DMS153 (cell line): ENCODE results near the gene GPNMB.

ENCODE experiments used
- DNase-seq: peaks from one replicate; lab custom pipeline; 2025; lab: John Stamatoyannopoulos, UW

Gene GPNMB

DNA sequence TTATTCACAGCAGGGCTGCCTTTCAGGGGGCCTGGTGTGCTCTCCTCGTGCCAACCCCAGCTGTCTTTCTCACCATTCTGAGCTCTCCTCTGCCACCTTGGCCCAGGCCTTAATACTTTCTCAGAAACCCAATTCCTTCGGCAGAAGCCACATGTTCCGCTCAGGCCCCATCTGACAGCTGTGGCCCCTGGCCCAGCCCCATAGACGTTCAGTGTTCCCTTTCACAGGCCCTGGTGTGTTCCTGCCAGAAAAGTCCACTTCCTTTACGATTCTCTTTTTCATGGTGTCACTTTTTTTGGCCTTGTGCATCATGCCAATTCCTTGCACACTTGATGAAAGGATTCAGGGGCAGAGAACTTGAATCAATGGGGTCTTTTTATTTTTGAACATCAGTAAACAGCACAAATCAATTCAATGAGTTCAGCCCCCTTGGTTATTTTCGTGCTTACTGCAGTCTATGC lies 15.9 kb upstream of the GPNMB start:
- no peak for DNase-seq

DNA sequence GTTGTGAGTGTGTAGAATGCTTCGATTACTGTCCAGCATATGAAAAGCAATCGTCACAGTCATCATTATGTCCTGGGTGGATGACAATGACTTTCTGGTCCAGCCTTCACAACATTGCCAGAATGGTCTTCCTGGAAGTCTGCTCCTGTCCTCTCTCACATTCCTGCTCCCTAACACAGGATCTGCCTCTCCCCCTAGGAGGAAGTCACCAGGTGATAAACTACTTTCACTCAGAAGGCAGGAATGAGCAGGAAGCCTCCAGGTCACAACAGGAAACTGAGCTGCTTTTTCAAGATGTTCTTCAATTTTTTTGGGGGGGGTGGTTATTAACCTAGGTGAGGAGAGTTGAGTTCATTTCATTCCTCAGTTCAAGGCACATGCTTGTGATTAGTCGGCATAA lies 13.6 kb upstream of the GPNMB start:
- DNase-seq, result no peak

DNA sequence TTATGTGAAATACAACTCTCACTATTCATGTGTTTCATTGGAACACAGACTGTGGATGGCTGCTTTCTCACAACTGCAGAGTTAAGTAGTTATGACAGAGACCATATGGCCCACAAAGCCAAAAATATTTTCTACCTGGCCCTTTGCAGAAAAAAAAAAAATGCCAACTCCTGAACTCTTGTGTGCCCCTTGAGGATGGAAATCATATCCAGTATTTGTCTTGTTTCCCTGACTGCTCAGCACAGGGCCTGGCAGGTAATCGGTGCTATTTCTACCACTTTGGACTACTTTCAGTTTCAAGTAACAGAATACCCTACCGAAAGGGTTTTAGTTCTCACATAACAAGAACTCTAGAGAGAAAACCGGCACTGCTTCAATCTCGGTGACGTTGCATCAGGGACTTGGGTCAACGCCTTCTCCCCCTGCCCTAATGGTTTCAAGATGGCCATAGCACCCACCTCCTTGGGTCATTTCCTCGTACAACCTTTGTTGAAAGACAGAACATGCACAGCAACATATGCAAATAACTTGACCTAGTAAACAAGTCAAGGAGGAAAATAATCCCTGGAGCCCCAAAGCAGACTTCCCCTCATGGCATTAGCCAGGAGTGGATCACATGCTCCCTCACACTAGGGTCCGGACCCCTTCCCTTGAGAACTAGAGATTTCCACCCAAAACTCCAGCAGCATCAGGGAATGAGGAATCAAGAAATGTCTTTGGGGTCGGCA lies 11.8 kb upstream of the GPNMB start:
- no peak for DNase-seq

DNA sequence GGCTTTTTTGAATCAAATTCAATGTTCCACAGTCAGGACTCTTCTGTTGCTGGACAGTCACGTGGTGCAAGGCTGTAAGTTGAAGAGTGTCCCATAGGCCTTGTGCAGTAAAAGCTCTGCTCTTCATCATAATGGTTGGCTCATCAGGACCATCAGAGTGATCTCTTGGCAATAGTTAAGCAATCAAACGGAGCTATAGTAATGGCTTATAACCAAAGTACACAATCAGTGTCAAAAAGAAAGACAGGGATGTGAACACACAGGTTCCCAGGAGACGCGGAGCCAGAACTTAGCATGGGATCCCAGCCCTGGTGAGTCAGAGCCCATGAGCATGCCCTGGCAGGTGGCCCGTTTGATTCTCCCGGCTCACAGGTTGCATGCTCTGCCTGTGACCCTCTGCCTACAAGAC lies 10.8 kb upstream of the GPNMB start:
- peak; percentile 26 for DNase-seq

DNA sequence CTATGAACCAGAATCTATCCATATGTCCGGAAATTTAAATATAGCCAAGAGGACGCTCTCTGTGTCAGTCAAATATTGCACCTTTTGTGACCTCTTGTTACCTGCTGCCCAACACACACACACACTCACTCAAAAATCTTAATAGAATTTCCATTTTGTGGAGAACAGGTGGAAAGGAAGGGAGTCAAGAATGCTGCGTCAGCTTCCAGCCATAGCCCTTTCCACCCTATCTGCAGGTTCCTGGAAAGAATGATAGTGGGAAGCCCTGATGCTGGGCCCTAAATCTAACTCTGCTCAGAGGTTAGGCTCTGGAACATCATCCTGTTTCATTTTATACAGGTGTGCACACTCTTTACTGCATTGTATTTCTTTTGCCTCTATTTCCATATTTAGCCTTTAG lies 9.6 kb upstream of the GPNMB start:
- DNase-seq, result no peak

DNA sequence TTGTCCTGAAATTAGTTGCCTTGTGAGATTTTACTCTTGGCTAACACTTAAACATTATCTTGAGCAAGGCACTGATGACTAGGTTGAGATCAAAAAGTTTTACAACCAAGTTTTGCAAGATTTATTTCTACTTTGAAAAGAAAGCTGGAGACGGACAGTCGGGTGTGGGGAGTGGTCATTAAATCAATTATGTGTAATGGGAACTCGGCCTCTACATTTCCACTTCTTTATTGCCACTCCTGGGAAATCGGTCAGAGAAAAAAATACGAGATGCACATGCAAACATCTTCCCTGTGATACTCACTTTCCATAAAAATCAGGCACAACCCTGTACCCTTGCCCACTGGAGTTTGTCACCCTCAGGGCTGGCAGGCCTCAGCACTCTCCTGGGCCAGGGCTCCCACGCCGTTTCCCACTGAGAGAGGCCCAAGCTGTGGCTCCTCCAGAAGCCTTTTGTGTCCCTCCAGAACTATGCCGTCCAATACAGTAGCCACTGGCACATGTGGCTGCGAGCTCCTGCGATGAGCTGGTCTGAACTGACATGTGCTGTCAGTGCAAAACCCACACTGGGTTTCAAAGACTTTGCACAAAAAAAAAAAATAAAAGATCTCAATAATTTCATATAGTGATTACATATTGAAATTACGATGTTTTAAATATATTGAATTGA lies 7.5 kb upstream of the GPNMB start:
- no peak for DNase-seq

DNA sequence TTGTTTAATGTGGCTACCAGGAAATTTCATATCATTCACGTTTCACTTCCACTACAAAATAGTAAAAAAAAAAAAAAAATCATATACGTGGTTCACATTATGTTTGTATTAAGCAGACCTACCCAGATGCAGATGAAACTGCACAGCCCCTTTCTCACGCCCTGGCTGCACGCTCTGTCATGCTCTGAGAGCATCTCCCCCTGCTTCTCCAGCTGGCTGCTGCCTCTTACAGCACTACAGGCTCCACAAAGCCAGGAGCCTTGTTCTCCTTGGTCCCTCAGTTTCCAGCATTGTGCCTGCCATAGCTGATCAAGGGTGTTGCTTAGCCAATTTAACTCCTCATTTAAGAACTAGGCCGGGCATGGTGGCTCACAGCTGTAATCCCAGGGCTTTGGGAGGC lies 6.9 kb upstream of the GPNMB start:
- DNase-seq, result no peak

DNA sequence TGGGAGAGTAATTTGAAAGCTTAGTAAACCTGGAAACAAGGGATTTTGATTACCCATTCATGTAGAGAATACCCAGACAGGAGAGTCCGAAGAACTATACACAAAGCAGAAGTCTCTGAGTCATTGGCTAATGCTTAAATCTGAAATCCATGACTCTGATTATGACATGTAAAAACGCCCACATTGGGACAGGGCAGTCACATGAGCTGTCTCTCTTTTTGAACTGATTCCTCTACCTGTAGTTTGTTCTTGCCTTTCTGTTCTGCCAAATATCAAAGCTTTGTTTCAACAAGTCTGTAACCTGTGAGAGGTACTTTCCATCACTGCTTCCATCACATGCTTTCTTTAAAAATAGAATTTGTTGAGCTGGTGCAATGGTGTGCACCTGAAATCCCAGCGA lies 4.3 kb upstream of the GPNMB start:
- DNase-seq, result no peak

DNA sequence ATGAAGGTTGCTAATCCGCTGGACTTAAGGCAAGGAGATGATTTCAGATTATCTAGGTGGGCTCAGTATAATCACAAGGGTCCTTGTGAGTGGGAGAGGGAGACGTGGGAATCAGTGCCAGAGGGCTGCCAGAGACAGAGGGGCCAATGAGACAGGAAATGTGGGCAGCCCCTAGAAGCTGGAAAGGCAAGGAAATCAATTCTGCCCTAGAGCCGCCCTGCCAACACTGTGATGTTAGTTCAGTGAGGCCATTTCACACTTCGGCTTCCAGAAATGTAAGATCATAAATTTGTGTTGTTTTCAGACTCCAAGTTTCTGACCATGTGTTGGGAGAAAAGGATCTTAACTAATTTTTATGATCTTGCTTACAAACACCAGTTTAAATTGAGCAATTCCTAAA lies 3.6 kb upstream of the GPNMB start:
- no peak for DNase-seq

DNA sequence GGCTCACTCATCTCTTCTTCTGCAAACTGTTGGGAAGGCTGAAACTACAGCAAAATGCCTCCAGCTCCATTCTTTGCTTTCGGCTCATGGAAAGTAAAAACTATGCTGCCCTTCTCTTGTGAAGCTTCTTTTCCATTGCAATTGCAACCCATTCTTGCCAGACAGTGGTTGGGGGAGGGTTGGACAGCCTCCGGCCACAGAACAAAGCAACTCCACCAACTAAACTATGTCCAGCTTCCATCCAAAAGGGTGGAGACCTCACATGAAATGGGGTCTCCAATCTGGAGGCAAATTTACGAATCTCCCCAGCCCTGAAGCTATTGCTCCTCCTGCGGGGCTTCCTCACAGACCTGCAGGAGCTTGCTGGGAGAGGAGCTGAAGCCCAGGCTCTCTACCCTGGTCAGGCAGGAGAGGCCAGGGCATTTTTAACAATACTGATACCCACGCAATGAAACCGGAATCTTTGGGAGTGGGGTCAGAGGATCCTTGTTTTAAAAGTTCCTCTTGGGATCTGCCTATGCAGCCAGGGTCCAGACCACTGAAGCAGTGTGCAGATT lies 549 bp downstream of the GPNMB start:
- DNase-seq, result no peak

DNA sequence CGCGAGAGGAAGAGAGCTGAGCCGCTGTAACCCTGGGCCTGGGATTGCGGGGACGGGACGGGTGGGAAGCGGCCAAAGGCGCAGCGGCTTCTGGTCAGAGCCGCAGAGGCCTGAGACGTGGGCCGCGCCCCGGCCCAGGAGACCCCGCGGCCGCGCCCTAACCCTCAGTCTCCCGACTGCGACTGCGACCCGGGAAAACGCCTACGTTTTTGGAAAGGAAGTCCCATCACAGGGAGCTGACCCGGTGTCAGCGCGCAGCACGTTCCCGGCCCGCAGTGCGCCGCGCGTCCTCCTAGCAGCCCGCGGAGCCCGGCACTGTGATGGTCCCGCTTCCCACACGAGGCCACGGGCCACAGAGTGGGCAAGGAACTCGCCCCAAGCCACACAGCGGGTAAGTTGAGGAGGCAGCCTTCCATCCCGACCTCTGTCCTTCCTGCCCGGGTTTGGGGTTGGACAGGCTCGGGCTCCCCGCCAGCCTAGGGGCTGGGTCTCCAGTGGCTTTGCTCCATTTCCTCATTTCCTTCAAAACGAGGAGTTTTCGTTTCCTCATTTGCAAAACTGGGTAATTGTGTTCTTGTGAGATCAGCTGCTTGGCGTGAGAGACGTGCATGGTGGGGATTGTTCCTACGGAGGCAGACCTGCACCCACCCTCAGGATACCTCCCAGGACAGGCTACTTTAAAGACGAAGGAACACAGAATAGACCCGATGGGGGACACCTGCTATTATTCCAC lies 1.2 kb downstream of the GPNMB start:
- no peak for DNase-seq

DNA sequence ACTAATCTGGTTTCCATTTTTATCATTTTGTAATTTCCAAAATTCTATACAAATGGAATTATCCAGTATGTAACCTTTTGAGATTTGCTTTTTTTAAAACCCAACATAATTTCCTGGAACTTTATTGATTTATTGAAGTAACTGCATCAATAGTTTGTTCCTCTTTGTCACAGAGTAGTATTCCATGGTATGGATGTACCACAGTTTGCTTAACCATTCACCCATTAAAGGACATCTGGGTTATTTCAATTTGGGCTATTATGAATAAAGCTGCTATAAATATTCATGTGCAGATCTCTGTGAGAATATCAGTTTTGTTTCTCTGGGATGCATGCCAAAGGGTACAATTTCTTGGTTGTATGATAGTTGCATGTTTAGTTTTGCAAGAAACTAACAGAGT lies 2.9 kb downstream of the GPNMB start:
- DNase-seq, result no peak

DNA sequence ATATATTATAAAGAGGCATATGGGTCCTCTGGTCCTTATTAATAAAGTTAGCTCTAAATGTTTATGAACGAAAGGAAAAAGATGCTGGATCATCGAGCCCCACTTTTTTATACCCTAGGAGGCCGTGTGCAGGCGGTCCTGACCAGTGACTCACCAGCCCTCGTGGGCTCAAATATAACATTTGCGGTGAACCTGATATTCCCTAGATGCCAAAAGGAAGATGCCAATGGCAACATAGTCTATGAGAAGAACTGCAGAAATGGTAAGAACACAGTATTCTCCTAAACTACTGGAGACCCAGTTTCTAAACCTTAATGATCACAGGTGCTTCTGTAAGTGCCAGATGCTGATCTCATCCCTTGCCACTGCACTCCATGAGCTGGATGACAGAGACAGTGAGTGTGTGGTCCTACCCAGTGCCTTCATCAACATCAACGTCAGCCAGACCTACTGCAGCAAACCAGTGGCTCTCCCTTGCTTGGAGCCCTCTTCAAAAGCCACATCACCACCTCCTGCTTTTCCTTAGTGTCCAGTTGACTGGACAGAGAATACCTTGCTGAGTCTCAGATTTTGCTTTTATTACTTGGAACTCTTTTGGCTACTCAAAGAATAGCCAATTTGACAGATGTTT lies 7.6 kb downstream of the GPNMB start:
- DNase-seq, result no peak

DNA sequence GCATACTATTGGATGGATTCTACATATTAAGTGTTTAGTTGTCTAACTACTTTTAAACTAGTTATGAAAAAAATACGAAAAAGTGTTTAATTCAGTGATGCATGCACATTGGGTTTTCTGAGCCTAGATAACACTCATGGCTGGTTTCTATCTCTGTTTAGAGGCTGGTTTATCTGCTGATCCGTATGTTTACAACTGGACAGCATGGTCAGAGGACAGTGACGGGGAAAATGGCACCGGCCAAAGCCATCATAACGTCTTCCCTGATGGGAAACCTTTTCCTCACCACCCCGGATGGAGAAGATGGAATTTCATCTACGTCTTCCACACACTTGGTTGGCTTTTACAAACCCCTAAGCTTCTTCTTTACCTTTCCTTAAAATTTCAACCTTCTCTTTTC lies 10.2 kb downstream of the GPNMB start:
- DNase-seq, result no peak

DNA sequence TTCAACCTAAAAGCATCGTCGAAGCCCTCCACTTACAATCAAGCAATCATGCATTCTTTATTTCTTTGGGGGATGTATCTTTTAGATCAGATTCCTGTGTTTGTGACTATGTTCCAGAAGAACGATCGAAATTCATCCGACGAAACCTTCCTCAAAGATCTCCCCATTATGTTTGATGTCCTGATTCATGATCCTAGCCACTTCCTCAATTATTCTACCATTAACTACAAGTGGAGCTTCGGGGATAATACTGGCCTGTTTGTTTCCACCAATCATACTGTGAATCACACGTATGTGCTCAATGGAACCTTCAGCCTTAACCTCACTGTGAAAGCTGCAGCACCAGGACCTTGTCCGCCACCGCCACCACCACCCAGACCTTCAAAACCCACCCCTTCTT lies 13.8 kb downstream of the GPNMB start:
- peak; percentile 31 for DNase-seq

DNA sequence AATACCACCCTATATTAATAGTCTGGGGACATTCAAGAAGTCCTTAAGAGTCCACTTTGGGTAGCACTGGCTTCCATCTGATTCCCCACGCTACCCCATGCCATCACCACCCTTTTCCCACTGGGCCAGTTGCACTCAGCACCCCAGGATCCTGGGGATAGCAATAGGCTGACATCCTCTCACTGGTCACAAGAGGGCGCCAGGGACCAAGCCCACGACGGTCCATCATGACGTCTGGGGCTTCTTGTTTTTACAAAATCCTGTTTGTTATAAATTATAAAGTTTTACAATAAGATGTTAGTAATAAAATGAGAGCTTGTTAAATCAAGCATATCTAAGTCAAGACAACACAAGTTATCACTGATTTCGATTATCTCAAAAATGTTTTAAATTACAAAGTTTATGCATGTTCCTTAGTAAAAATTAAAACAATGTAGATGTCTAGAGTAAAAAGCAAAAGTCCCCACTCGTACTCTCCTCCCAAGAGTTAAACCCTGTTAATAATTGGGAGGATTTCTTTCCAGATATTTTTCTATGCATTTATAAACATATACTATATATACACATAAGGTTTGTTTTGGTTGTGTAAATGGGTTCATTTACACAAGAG lies 15.4 kb downstream of the GPNMB start:
- DNase-seq, result peak; percentile 26

DNA sequence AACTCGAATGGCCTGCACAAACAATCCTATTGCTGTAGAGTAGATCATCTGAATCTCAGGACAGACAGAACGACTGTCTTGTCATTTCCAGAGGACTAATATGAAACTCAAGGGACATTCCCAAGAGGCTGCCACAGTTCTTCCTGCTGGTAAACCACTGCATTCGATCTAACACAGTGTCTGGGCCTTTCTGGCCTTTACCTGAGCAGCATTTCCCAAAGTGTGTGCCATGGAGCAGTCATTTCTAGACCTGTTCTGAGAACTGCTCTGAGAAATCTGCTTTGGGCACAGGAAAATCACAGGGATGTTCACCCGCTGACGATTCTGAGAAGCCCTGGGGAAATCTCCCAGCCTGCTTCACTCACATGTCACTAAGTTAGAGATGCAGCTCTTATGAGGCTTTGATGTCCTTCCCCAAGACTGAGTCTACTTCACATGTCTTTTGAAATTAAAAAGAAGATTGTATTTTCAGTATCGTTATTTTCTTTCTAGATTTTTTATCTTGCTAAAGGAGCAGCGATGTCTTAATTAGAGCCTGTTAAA lies 18.4 kb downstream of the GPNMB start:
- no peak for DNase-seq

DNA sequence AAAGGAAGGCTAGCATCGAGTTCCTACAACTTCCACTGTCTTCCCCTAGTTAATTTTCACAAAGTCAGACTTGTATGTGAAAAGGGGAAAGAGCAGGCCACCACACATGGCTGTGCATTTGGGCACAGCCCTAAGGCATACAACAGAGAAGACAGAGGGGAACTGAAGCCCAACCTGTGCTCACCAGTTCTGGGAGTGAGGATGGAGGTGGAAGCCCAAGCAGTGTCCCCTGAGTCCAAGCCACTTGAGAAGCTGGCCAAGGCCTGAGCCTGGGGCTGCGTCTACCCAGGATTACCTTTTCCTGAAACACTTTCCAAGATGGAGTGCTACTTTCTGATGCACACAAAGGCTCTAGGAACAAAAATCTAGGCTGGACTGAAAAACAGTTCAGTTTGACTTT lies 20.3 kb downstream of the GPNMB start:
- DNase-seq, result no peak

DNA sequence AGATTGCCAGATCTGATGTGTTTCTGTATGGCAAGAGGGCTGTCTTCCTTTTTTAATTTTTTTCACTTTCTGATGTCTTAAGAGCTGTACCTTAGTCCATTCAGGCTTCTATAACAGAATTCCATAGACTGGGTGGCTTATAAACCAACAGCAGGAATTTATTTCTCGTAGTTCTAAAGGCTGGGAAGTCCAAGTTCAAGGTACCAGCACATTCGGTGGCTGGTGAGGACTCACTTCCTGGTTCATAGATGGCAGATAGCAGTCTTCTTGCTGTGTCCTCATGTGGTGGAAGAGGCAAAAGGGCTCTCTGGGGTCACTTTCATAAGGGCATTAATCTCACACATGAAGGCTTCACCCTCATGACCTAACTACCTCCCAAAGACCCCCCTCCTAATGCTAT lies 20.8 kb downstream of the GPNMB start:
- no peak for DNase-seq

DNA sequence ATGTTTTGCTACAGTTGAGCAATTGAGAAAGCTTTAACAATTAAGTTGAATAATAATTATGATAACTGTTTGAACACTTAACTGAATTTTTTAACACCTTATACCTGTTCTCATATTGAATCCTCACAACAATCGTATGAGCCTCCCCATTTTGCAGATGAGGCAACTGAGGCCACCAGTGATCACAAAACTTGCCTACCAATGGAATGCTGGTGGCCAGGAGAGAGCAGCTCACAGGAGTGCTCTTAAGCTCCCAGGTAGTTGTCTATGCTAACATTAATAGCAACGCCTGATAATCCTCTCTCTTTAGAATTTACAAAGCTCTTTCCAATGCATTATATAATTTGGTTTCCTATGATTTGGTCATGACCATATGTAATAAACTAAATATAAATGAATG lies 21.6 kb downstream of the GPNMB start:
- DNase-seq, result no peak

DNA sequence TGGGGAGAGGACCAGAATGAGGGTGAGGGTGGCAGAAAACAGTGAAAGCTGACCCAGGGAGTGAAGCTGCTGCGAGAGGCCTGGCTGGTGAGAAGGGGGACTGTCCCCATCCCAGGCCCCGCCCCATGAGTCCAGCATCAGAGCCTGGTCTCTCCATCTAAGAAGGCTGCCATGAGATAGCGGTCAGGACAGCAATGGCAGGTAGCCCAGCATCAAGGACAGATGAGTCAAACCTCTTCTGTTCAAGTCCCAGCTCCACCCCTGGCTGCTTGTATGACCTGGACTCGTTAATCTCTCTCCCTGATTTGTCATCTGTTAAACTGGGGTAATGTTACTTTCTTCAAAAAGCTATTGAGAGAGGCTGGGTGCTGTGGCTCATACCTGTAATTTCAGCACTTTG lies 22.2 kb downstream of the GPNMB start:
- no peak for DNase-seq

DNA sequence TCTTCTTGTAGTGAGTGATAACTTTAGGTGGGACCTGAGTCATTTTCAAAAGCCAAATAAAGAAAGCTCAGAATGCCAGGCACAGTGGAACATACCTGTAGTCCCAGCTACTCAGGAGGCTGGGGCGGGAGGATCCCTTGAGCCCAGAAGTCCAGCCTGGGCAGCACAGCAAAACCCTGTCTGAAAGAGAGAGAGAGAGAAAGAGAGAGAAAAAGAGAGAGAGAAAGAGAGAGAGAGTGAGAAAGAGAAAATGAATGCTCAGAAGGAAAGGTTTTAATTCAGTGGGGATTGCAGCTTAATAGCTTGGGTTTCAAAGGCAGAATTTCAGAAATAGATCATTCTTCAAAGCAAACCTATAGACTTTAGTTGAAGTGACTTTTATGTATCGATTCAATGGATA lies 25.7 kb downstream of the GPNMB start:
- no peak for DNase-seq
